OCI-LY1 (cell line): Measurements from ENCODE around the gene TEAD3.

Experiments
- EZH2 ChIP-seq: fragments of 200-600 bp; sonication (generic), shearing (Covaris generic); IDR thresholded peaks from 2 replicates; pipeline ENCODE4 v1.8.0; 2017; ENCODE audit warnings: borderline replicate concordance, mixed run types, mild to moderate bottlenecking, antibody characterized with exemption, low read length, moderate library complexity, mixed read lengths
- TF ChIP-seq, protein P1 (sequence below): fragments of 200-600 bp; sonication (generic), shearing (Covaris generic); IDR thresholded peaks from 2 replicates; pipeline ENCODE4 v1.5.1; 2017; ENCODE audit warnings: mild to moderate bottlenecking, antibody characterized with exemption, low read length, moderate library complexity, mixed read lengths

DNA sequence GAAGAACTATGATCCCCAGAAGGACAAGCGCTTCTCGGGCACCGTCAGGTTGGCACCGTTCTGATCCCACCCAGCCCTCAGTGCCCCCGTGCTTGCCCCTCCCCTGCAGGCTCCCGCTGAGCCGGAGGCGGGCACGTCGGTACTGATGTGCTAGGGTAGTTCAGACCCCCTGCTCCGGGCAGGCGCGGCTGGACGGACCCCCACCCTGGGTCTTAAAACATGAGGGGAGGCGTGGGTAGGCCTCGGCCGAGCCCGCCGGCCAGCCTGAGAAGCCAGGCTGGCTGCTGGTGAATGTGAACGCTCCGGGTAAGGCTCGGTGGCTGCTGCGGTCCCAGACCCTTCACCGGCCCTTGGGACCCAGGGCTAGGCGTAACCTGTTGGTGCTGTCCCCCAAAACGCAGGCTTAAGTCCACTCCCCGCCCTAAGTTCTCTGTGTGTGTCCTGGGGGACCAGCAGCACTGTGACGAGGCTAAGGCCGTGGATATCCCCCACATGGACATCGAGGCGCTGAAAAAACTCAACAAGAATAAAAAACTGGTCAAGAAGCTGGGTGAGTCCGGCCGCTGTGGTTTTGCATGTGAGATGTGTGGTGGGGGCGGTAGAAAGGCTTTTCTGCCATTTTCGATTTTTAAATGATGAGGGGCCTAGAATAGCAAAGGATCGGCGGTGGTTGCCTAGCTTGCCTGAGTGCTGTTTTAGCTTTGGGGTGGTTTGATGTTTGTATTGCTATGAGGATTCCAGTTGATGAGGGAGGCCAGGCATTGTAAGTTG is 27.7 kb downstream of the TEAD3 start:
- TF ChIP-seq, protein P1, sequence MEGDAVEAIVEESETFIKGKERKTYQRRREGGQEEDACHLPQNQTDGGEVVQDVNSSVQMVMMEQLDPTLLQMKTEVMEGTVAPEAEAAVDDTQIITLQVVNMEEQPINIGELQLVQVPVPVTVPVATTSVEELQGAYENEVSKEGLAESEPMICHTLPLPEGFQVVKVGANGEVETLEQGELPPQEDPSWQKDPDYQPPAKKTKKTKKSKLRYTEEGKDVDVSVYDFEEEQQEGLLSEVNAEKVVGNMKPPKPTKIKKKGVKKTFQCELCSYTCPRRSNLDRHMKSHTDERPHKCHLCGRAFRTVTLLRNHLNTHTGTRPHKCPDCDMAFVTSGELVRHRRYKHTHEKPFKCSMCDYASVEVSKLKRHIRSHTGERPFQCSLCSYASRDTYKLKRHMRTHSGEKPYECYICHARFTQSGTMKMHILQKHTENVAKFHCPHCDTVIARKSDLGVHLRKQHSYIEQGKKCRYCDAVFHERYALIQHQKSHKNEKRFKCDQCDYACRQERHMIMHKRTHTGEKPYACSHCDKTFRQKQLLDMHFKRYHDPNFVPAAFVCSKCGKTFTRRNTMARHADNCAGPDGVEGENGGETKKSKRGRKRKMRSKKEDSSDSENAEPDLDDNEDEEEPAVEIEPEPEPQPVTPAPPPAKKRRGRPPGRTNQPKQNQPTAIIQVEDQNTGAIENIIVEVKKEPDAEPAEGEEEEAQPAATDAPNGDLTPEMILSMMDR = no peak
- TF ChIP-seq EZH2 = no peak
